ENCODE data around the gene ENTPD8.
A peak's percentile ranks its signal among the peaks of the same experiment; 100 is the strongest.

The ENTPD8 gene

DNA sequence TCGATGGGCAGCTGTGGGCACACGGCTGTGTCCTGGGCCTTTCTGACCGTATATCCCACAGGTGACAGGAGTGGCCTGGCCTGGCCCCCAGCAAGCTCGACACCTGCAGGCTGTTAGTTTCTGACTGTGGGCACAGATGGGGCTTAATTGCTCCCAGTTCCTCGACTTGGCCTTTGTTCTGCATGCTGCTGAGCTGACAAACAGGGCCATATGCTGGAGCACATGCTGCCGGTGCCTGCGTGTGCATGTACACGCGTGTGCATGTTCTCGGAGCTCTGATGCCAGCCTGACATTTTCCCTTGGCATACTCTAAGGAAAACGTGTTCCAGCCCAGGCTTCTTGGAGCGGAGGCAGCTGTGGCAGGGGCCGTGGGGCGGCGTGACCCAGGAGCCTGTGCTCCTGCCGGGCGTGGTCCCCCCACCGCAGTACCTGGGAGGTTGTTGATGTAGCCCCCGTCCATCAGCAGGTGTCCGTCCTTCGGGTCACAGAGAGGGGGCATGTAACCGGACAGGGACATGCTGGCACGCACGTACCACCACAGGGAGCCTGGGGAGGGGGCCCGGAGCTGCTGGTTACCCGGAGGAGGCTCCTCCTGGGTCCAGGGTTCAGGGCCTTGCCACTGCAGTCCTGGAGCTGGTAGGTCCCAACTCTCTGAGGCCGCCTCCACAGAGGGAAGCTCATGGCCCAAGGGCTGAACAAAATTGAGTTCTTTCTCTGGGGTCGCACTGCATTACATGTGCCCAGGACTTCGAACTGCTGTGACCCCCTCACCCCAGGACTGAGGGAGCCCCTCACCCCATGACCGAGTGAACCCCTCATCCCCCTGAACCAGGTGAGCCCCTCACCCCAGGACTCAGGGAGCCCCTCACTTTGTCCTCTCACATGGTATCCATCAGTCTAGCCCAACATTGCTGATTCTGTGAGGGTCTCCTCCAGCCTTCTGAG, 22.1 kb upstream of the ENTPD8 start:
- H3K4me3 ChIP-seq (ENCODE audit: low read depth, low read length) = no peak overlapping the region
- TF ChIP-seq, protein P1, sequence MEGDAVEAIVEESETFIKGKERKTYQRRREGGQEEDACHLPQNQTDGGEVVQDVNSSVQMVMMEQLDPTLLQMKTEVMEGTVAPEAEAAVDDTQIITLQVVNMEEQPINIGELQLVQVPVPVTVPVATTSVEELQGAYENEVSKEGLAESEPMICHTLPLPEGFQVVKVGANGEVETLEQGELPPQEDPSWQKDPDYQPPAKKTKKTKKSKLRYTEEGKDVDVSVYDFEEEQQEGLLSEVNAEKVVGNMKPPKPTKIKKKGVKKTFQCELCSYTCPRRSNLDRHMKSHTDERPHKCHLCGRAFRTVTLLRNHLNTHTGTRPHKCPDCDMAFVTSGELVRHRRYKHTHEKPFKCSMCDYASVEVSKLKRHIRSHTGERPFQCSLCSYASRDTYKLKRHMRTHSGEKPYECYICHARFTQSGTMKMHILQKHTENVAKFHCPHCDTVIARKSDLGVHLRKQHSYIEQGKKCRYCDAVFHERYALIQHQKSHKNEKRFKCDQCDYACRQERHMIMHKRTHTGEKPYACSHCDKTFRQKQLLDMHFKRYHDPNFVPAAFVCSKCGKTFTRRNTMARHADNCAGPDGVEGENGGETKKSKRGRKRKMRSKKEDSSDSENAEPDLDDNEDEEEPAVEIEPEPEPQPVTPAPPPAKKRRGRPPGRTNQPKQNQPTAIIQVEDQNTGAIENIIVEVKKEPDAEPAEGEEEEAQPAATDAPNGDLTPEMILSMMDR (IDR thresholded peaks at IDR 0.05; ENCODE audit: low read depth, low read length) = no peak

GRCh38 chr9:137462396-137462985, 21.3 kb upstream of the ENTPD8 start:
- H3K4me3 ChIP-seq (ENCODE audit: low read depth, low read length) = no peak overlapping the region

GRCh38 chr9:137461663-137462395, 20.7 kb upstream of the ENTPD8 start:
- no peak overlapping the region for H3K4me3 ChIP-seq (ENCODE audit: low read depth, low read length)
- TF ChIP-seq, protein P1 (IDR thresholded peaks at IDR 0.05; ENCODE audit: low read depth, low read length) = no peak

More at GRCh38 chr9:137462396-137462985, 21.3 kb upstream of the ENTPD8 start:
- TF ChIP-seq, protein P1 (IDR thresholded peaks at IDR 0.05; ENCODE audit: low read depth, low read length) = no peak

DNA sequence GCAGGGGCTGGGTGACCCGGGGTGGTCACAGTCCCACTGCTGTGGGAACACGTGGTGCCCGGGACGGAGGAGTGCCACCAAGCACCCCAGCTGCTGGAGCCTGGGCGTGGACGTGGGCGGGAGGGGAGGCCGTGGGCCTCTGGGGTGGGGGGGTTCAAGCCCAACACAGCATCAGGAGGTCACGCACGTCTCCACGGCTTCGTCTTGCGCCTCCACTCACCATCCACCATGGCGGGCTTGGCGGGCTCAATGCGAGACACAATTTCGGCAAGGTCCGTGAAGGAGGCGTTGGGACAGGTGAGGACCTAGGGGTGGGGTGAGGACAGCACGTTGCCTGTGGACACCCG, 20.1 kb upstream of the ENTPD8 start:
- H3K4me3 ChIP-seq (ENCODE audit: low read depth, low read length) = no peak overlapping the region
- TF ChIP-seq, protein P1 (IDR thresholded peaks at IDR 0.05; ENCODE audit: low read depth, low read length) = no peak

- no peak overlapping the region for H3K4me3 ChIP-seq (ENCODE audit: low read depth, low read length)
- TF ChIP-seq, protein P1 (IDR thresholded peaks at IDR 0.05; ENCODE audit: low read depth, low read length) = no peak
These were observed 19.5 kb upstream of the ENTPD8 start for GRCh38 chr9:137460363-137461315.

DNA sequence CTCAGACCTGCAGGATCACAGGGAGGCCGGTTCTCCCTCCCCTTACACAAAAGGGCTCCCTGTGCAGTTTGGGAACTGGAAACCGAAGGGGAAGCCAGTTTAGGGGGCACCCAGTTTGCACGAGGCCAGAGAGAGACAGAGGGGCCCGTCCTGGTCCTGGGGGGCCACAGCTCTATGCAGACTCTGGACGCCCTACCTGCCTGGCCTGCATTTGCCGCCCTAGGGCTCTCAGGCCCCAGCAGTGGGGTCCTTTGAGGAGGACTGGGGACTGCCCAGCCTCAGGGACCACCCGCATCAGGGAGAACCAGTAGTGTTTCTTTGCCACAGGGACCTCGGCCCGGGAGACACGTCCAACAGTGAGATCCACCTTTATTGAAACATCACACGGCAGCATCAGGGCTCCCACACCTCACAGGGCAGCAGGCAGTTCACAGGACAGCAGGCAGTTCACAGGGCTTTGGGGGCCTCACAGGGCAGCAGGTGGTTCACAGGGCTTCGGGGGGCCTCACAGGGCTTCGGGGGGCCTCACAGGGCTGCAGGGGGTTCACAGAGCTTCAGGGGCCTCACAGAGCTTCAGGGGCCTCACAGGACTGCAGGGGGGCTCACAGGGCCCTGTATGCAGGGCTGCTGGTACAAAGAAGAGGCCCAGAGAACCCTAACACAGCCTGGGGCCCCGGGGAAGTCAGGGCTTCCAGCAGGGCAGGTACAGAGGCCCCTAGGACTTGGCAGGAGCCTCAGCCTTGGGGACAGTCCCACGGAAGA, 18.6 kb upstream of the ENTPD8 start:
- TF ChIP-seq, protein P1 (IDR thresholded peaks at IDR 0.05; ENCODE audit: low read depth, low read length) = no peak
- H3K4me3 ChIP-seq (ENCODE audit: low read depth, low read length) = peak overlapping the region; percentile 72
